GM23248 (cell line): ENCODE data around the gene SEC16A.

Experiments used
- EZH2 ChIP-seq: fragments of 200-600 bp; sonication (generic); IDR thresholded peaks from 2 replicates; pipeline ENCODE4 v1.6.1; 2018; ENCODE audit warnings: antibody characterized with exemption, mild to moderate bottlenecking; ENCODE audit not compliant: insufficient read depth, poor library complexity, severe bottlenecking
- EZH2phosphoT487 ChIP-seq: fragments of 200-600 bp; sonication (generic); IDR thresholded peaks from 2 replicates; pipeline ENCODE4 v1.6.1; 2018; ENCODE audit warnings: antibody characterized with exemption, moderate library complexity, mild to moderate bottlenecking, low read depth; ENCODE audit not compliant: insufficient read depth

GRCh38 chr9:136531904-136532798 lies 49.3 kb upstream of the SEC16A start:
- no peak for TF ChIP-seq EZH2
- no peak for TF ChIP-seq EZH2phosphoT487
